ENCODE measurements around the gene GSTM4.
"Not testable (repeated sequence)": the region's sequence is repeated elsewhere in the genome, so short reads cannot be mapped to it uniquely, and the experiment has no call there.

Gene GSTM4

GRCh38 chr1:109669246-109669948, 13.5 kb downstream of the GSTM4 start:
- Histone ChIP-seq H3K79me2 (ENCODE audit: control insufficient read depth, insufficient read depth, low read length, unreplicated experiment) (no peaks in the 10 kb centered on the region), H3K4me3 (ENCODE audit: low read depth, low read length) (no peak overlapping the region), H2AFZ (ENCODE audit: low read length, unreplicated experiment) (no peak overlapping the region), H3K27me3 (ENCODE audit: insufficient read depth, low read length) (no peaks in the 10 kb centered on the region), H3K4me1 (ENCODE audit: control insufficient read depth, insufficient read depth, low read length, unreplicated experiment) (peaks cover 4% of the 10 kb centered on the region), H3K27ac (ENCODE audit: low read depth, low read length) (no peak overlapping the region), H3K36me3 (ENCODE audit: insufficient read depth, low read length) (no peaks in the 10 kb centered on the region)

GRCh38 chr1:109669949-109670302, 14.0 kb downstream of the GSTM4 start:
- H3K36me3 ChIP-seq (ENCODE audit: insufficient read depth, low read length); H3K27ac ChIP-seq (ENCODE audit: low read depth, low read length); H3K4me3 ChIP-seq (ENCODE audit: low read depth, low read length); H3K79me2 ChIP-seq (ENCODE audit: control insufficient read depth, insufficient read depth, low read length, unreplicated experiment); H3K27me3 ChIP-seq (ENCODE audit: insufficient read depth, low read length); H2AFZ ChIP-seq (ENCODE audit: low read length, unreplicated experiment); H3K4me1 ChIP-seq (ENCODE audit: control insufficient read depth, insufficient read depth, low read length, unreplicated experiment): not testable (repeated sequence)

GRCh38 chr1:109671067-109671466, 15.2 kb downstream of the GSTM4 start:
- Histone ChIP-seq H2AFZ (ENCODE audit: low read length, unreplicated experiment) (no peak overlapping the region), H3K79me2 (ENCODE audit: control insufficient read depth, insufficient read depth, low read length, unreplicated experiment) (no peaks in the 10 kb centered on the region), H3K4me3 (ENCODE audit: low read depth, low read length) (no peak overlapping the region), H3K27ac (ENCODE audit: low read depth, low read length) (no peak overlapping the region), H3K4me1 (ENCODE audit: control insufficient read depth, insufficient read depth, low read length, unreplicated experiment) (peaks cover 4% of the 10 kb centered on the region), H3K36me3 (ENCODE audit: insufficient read depth, low read length) (no peaks in the 10 kb centered on the region), H3K27me3 (ENCODE audit: insufficient read depth, low read length) (no peaks in the 10 kb centered on the region)

GRCh38 chr1:109673861-109674260, 18.0 kb downstream of the GSTM4 start:
- not testable (repeated sequence) for H3K27me3 ChIP-seq (ENCODE audit: insufficient read depth, low read length); H3K4me3 ChIP-seq (ENCODE audit: low read depth, low read length); H2AFZ ChIP-seq (ENCODE audit: low read length, unreplicated experiment); H3K36me3 ChIP-seq (ENCODE audit: insufficient read depth, low read length); H3K4me1 ChIP-seq (ENCODE audit: control insufficient read depth, insufficient read depth, low read length, unreplicated experiment); H3K79me2 ChIP-seq (ENCODE audit: control insufficient read depth, insufficient read depth, low read length, unreplicated experiment); H3K27ac ChIP-seq (ENCODE audit: low read depth, low read length)

- not testable (repeated sequence) for H3K27ac ChIP-seq (ENCODE audit: low read depth, low read length); H3K4me3 ChIP-seq (ENCODE audit: low read depth, low read length); H2AFZ ChIP-seq (ENCODE audit: low read length, unreplicated experiment); H3K36me3 ChIP-seq (ENCODE audit: insufficient read depth, low read length); H3K79me2 ChIP-seq (ENCODE audit: control insufficient read depth, insufficient read depth, low read length, unreplicated experiment); H3K27me3 ChIP-seq (ENCODE audit: insufficient read depth, low read length); H3K4me1 ChIP-seq (ENCODE audit: control insufficient read depth, insufficient read depth, low read length, unreplicated experiment)
Measured at GRCh38 chr1:109676683-109677381, 20.9 kb downstream of the GSTM4 start.

GRCh38 chr1:109677459-109677858, 21.6 kb downstream of the GSTM4 start:
- Histone ChIP-seq H3K4me3 (ENCODE audit: low read depth, low read length) (no peak overlapping the region), H3K27ac (ENCODE audit: low read depth, low read length) (no peak overlapping the region), H2AFZ (ENCODE audit: low read length, unreplicated experiment) (no peak overlapping the region), H3K36me3 (ENCODE audit: insufficient read depth, low read length) (no peaks in the 10 kb centered on the region), H3K79me2 (ENCODE audit: control insufficient read depth, insufficient read depth, low read length, unreplicated experiment) (no peaks in the 10 kb centered on the region), H3K27me3 (ENCODE audit: insufficient read depth, low read length) (no peaks in the 10 kb centered on the region), H3K4me1 (ENCODE audit: control insufficient read depth, insufficient read depth, low read length, unreplicated experiment) (no peaks in the 10 kb centered on the region)

- H3K36me3 ChIP-seq (ENCODE audit: insufficient read depth, low read length); H3K79me2 ChIP-seq (ENCODE audit: control insufficient read depth, insufficient read depth, low read length, unreplicated experiment); H3K27ac ChIP-seq (ENCODE audit: low read depth, low read length); H3K4me1 ChIP-seq (ENCODE audit: control insufficient read depth, insufficient read depth, low read length, unreplicated experiment); H3K27me3 ChIP-seq (ENCODE audit: insufficient read depth, low read length); H3K4me3 ChIP-seq (ENCODE audit: low read depth, low read length); H2AFZ ChIP-seq (ENCODE audit: low read length, unreplicated experiment): not testable (repeated sequence)
Measured at GRCh38 chr1:109678637-109679036, 22.7 kb downstream of the GSTM4 start.

- not testable (repeated sequence) for H2AFZ ChIP-seq (ENCODE audit: low read length, unreplicated experiment); H3K27me3 ChIP-seq (ENCODE audit: insufficient read depth, low read length); H3K36me3 ChIP-seq (ENCODE audit: insufficient read depth, low read length); H3K27ac ChIP-seq (ENCODE audit: low read depth, low read length); H3K4me3 ChIP-seq (ENCODE audit: low read depth, low read length); H3K79me2 ChIP-seq (ENCODE audit: control insufficient read depth, insufficient read depth, low read length, unreplicated experiment); H3K4me1 ChIP-seq (ENCODE audit: control insufficient read depth, insufficient read depth, low read length, unreplicated experiment)
Measured at GRCh38 chr1:109684777-109685176, 28.9 kb downstream of the GSTM4 start.

GRCh38 chr1:109685399-109685798, 29.5 kb downstream of the GSTM4 start:
- not testable (repeated sequence) for H3K79me2 ChIP-seq (ENCODE audit: control insufficient read depth, insufficient read depth, low read length, unreplicated experiment); H3K36me3 ChIP-seq (ENCODE audit: insufficient read depth, low read length); H3K4me3 ChIP-seq (ENCODE audit: low read depth, low read length); H2AFZ ChIP-seq (ENCODE audit: low read length, unreplicated experiment); H3K27me3 ChIP-seq (ENCODE audit: insufficient read depth, low read length); H3K4me1 ChIP-seq (ENCODE audit: control insufficient read depth, insufficient read depth, low read length, unreplicated experiment); H3K27ac ChIP-seq (ENCODE audit: low read depth, low read length)

GRCh38 chr1:109685890-109686289, 30.0 kb downstream of the GSTM4 start:
- H3K79me2 ChIP-seq (ENCODE audit: control insufficient read depth, insufficient read depth, low read length, unreplicated experiment); H3K4me3 ChIP-seq (ENCODE audit: low read depth, low read length): not testable (repeated sequence)

GRCh38 chr1:109687109-109687508, 31.2 kb downstream of the GSTM4 start:
- H3K27me3 ChIP-seq (ENCODE audit: insufficient read depth, low read length); H2AFZ ChIP-seq (ENCODE audit: low read length, unreplicated experiment); H3K36me3 ChIP-seq (ENCODE audit: insufficient read depth, low read length); H3K27ac ChIP-seq (ENCODE audit: low read depth, low read length); H3K4me3 ChIP-seq (ENCODE audit: low read depth, low read length); H3K4me1 ChIP-seq (ENCODE audit: control insufficient read depth, insufficient read depth, low read length, unreplicated experiment); H3K79me2 ChIP-seq (ENCODE audit: control insufficient read depth, insufficient read depth, low read length, unreplicated experiment): not testable (repeated sequence)

More at GRCh38 chr1:109685890-109686289, 30.0 kb downstream of the GSTM4 start:
- H3K4me1 ChIP-seq (ENCODE audit: control insufficient read depth, insufficient read depth, low read length, unreplicated experiment); H2AFZ ChIP-seq (ENCODE audit: low read length, unreplicated experiment); H3K27ac ChIP-seq (ENCODE audit: low read depth, low read length); H3K27me3 ChIP-seq (ENCODE audit: insufficient read depth, low read length); H3K36me3 ChIP-seq (ENCODE audit: insufficient read depth, low read length): not testable (repeated sequence)
